Stimulated activated CD8-positive, alpha-beta memory T cell treated with anti-CD3 and anti-CD28 coated beads, Interleukin-7, amount 100 ng/mL, for 4 hours (primary cell): Measurements from ENCODE around the gene ELOB.
"Not testable (repeated sequence)": the region's sequence is repeated elsewhere in the genome, so short reads cannot be mapped to it uniquely, and the experiment has no call there.

Experiments
- DNase-seq, 2 donors: peaks; one replicate each; pipeline ENCODE4 v3.0.0-alpha.2; 2020; ENCODE audit warnings: low read depth in 2 of 2

Gene ELOB

GRCh38 chr16:2748757-2749455, 28.2 kb downstream of the ELOB start:
- no peak for DNase-seq

GRCh38 chr16:2745961-2746360, 31.1 kb downstream of the ELOB start:
- DNase-seq, result no peak

- DNase-seq, result no peak
These were observed 31.8 kb downstream of the ELOB start for GRCh38 chr16:2745116-2745890.

GRCh38 chr16:2744711-2745110, 32.4 kb downstream of the ELOB start:
- DNase-seq, result no peak

- no peak for DNase-seq
These were observed 33.9 kb downstream of the ELOB start for GRCh38 chr16:2743007-2743810.

- DNase-seq, result no peak
These were observed 34.6 kb downstream of the ELOB start for GRCh38 chr16:2742323-2743006.

GRCh38 chr16:2741168-2741567, 35.9 kb downstream of the ELOB start:
- DNase-seq, result no peak

GRCh38 chr16:2740476-2740875, 36.6 kb downstream of the ELOB start:
- DNase-seq, result no peak

GRCh38 chr16:2739625-2740430, 37.3 kb downstream of the ELOB start:
- no peak for DNase-seq

GRCh38 chr16:2738615-2739014, 38.5 kb downstream of the ELOB start:
- no peak for DNase-seq

- no peak for DNase-seq
These were observed 39.1 kb downstream of the ELOB start for GRCh38 chr16:2737895-2738418.

GRCh38 chr16:2737238-2737605, 39.9 kb downstream of the ELOB start:
- DNase-seq, result no peak

- no peak for DNase-seq
These were observed 40.4 kb downstream of the ELOB start for GRCh38 chr16:2736476-2737237.

GRCh38 chr16:2734844-2735515, 42.1 kb downstream of the ELOB start:
- no peak for DNase-seq

- no peak for DNase-seq
These were observed 49.0 kb downstream of the ELOB start for GRCh38 chr16:2728034-2728433.

GRCh38 chr16:2726923-2727322, 50.2 kb downstream of the ELOB start:
- DNase-seq, result no peak

GRCh38 chr16:2724816-2725348, 52.2 kb downstream of the ELOB start:
- DNase-seq, result no peak

GRCh38 chr16:2724088-2724676, 52.9 kb downstream of the ELOB start:
- DNase-seq, result no peak

GRCh38 chr16:2721634-2722173, 55.4 kb downstream of the ELOB start:
- not testable (repeated sequence) for DNase-seq
